ENCODE measurements around the gene RNF208. TPM values are rescaled to one million over a fixed set of nuclear protein-coding genes. Genes with fewer than 3 reads are reported as not detected.

RNF208 gene
- polyA plus RNA-seq, 1 of the 3 experiments (the other 2 are of a cell fraction): 2.7 TPM

DNA sequence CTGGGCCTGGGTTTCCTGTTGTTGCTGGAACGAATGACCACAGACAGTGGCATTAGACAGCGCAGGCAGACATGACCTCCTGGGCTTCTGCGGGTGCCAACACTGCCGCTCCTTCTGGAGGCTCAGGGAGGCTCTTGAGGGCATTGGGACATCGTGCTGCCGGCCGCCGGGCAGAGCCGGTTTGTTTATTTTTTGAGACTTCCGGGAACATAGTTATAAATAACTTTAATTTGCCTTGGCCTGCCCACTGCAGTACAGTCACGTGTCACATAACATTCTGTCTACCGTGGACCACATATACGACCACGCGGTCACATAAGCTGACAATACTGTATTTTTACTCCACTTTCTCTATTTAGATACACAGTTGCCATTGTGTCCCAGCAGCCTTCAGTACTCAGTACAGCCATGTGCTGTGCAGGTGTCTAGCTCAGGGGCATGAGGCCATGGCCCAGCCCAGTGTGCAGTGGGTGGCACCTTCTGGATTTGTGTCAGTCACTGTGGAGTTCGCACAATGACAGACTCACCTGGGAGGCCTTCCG, 47.3 kb upstream of the RNF208 start:
- Histone ChIP-seq H3K27ac (ENCODE audit: low read depth in 2 of 2, low read length in 1 of 2) (no peak overlapping the region), H3K27me3 (ENCODE audit: insufficient read depth) (no peaks in the 10 kb centered on the region), H2AFZ (ENCODE audit: low read depth) (no peak overlapping the region), H3K9ac (no peak overlapping the region), H3K4me2 (no peak overlapping the region), H3K9me2 (no peaks in the 10 kb centered on the region), H4K20me1 (ENCODE audit: insufficient read depth) (0 out of 2 replicates have a peak, but pooled peaks cover 3% of the 10 kb centered on the region), H3K4me3 (ENCODE audit: low read depth in 2 of 2, low read length in 1 of 2) (no peak overlapping the region), H3K79me2 (ENCODE audit: insufficient read depth) (no peaks in the 10 kb centered on the region), H3F3A (replicated peaks; ENCODE audit: insufficient read depth) (peaks cover 3% of the 10 kb centered on the region), H3K4me1 (ENCODE audit: control insufficient read depth in 1 of 2, insufficient read depth in 2 of 2, low read depth in 1 of 2, low read length in 1 of 2) (no peaks in the 10 kb centered on the region; a peak in 1 of 4 replicates), H3K36me3 (replicated peaks in 1 of 2; ENCODE audit: control insufficient read depth in 1 of 2, insufficient read depth in 2 of 2, low read length in 1 of 2) (peaks cover 19 to 51% of the 10 kb centered on the region in 2 experiments), H3K9me3 (no peaks in the 10 kb centered on the region)
- ChIA-PET POLR2A (no interaction called here), CTCF (interaction anchor here (0.9 to 1.7 kb wide), 2 partner anchors 18 to 26 kb away, joined by 3 to 6 read pairs; no protein-coding TSS in a partner anchor)
- no peak for TF ChIP-seq MXI1 (IDR thresholded peaks at IDR 0.05; ENCODE audit: low read depth, low read length)
- TF ChIP-seq, protein P1, sequence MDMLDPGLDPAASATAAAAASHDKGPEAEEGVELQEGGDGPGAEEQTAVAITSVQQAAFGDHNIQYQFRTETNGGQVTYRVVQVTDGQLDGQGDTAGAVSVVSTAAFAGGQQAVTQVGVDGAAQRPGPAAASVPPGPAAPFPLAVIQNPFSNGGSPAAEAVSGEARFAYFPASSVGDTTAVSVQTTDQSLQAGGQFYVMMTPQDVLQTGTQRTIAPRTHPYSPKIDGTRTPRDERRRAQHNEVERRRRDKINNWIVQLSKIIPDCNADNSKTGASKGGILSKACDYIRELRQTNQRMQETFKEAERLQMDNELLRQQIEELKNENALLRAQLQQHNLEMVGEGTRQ (IDR thresholded peaks at IDR 0.05; ENCODE audit: borderline replicate concordance, low read depth, low read length): no peak
- no peak for TF ChIP-seq NFIC (IDR thresholded peaks at IDR 0.05; ENCODE audit: borderline replicate concordance)
- TF ChIP-seq, protein P2, sequence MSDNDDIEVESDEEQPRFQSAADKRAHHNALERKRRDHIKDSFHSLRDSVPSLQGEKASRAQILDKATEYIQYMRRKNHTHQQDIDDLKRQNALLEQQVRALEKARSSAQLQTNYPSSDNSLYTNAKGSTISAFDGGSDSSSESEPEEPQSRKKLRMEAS (IDR thresholded peaks at IDR 0.05; ENCODE audit: low read depth): no peak
- no peak for TF ChIP-seq TAF1 (IDR thresholded peaks at IDR 0.05; ENCODE audit: borderline replicate concordance, low read depth, low read length)
- TF ChIP-seq RAD21 (IDR thresholded peaks at IDR 0.05; ENCODE audit: low read length): no peak
- no peak for TF ChIP-seq IRF3 (IDR thresholded peaks at IDR 0.05; ENCODE audit: low read depth, low read length)
- no peak for TF ChIP-seq FOSL2 (IDR thresholded peaks at IDR 0.05; ENCODE audit: borderline replicate concordance, low read depth)
- TF ChIP-seq EP300 (IDR thresholded peaks at IDR 0.05; ENCODE audit: borderline replicate concordance in 1 of 2, low read depth in 1 of 2, low read length in 1 of 2): no peak
- TF ChIP-seq TEAD4 (IDR thresholded peaks at IDR 0.05; ENCODE audit: borderline replicate concordance, insufficient read depth): no peak
- TF ChIP-seq REST (IDR thresholded peaks at IDR 0.05; ENCODE audit: low read depth, low read length): no peak
- no peak for TF ChIP-seq RCOR1 (IDR thresholded peaks at IDR 0.05; ENCODE audit: low read length)
- no peak for TF ChIP-seq SIN3A (IDR thresholded peaks at IDR 0.05; ENCODE audit: borderline replicate concordance, low read depth, low read length)
- no peak for TF ChIP-seq ZBTB33 (IDR thresholded peaks at IDR 0.05; ENCODE audit: borderline replicate concordance, low read depth)
- TF ChIP-seq RXRA (IDR thresholded peaks at IDR 0.05; ENCODE audit: borderline replicate concordance, low read depth): no peak
- no peak for TF ChIP-seq JUND (IDR thresholded peaks at IDR 0.05)
- TF ChIP-seq ELF1 (IDR thresholded peaks at IDR 0.05): no peak
- no peak for TF ChIP-seq GABPA (IDR thresholded peaks at IDR 0.05; ENCODE audit: low read depth)
- TF ChIP-seq, protein P3, sequence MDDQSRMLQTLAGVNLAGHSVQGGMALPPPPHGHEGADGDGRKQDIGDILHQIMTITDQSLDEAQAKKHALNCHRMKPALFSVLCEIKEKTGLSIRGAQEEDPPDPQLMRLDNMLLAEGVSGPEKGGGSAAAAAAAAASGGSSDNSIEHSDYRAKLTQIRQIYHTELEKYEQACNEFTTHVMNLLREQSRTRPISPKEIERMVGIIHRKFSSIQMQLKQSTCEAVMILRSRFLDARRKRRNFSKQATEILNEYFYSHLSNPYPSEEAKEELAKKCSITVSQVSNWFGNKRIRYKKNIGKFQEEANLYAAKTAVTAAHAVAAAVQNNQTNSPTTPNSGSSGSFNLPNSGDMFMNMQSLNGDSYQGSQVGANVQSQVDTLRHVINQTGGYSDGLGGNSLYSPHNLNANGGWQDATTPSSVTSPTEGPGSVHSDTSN (IDR thresholded peaks at IDR 0.05): no peak
- DNase-seq: no peak
- 88% methylated on average over 9 of the region's 17 CpGs for WGBS (ENCODE audit: low lambda C conversion rate)

All from SK-N-SH (cell line).